ENCODE results near the gene LAGE3.

GRCh38 chrX:154512879-154513553 lies 33.9 kb upstream of the LAGE3 start:
- TF ChIP-seq, protein P1, sequence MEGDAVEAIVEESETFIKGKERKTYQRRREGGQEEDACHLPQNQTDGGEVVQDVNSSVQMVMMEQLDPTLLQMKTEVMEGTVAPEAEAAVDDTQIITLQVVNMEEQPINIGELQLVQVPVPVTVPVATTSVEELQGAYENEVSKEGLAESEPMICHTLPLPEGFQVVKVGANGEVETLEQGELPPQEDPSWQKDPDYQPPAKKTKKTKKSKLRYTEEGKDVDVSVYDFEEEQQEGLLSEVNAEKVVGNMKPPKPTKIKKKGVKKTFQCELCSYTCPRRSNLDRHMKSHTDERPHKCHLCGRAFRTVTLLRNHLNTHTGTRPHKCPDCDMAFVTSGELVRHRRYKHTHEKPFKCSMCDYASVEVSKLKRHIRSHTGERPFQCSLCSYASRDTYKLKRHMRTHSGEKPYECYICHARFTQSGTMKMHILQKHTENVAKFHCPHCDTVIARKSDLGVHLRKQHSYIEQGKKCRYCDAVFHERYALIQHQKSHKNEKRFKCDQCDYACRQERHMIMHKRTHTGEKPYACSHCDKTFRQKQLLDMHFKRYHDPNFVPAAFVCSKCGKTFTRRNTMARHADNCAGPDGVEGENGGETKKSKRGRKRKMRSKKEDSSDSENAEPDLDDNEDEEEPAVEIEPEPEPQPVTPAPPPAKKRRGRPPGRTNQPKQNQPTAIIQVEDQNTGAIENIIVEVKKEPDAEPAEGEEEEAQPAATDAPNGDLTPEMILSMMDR (IDR thresholded peaks at IDR 0.05): no peak
- no peak for TF ChIP-seq POLR2A (IDR thresholded peaks at IDR 0.05)
